ENCODE measurements around the gene PPA2.
"Not testable (repeated sequence)": the region's sequence is repeated elsewhere in the genome, so short reads cannot be mapped to it uniquely, and the experiment has no call there.

PPA2 gene

GRCh38 chr4:105458541-105458940 is 15.3 kb downstream of the PPA2 start:
- not testable (repeated sequence) for DNase-seq

GRCh38 chr4:105458001-105458400 is 15.9 kb downstream of the PPA2 start:
- DNase-seq: no peak

GRCh38 chr4:105455998-105456397 is 17.9 kb downstream of the PPA2 start:
- DNase-seq: no peak

- no peak for DNase-seq
Measured at GRCh38 chr4:105455182-105455581, 18.7 kb downstream of the PPA2 start.

GRCh38 chr4:105453550-105454205 is 20.2 kb downstream of the PPA2 start:
- DNase-seq: no peak

GRCh38 chr4:105451346-105451745 is 22.5 kb downstream of the PPA2 start:
- DNase-seq: no peak

- DNase-seq: no peak
Measured at GRCh38 chr4:105440890-105441289, 33.0 kb downstream of the PPA2 start.

- DNase-seq: no peak
Measured at GRCh38 chr4:105437637-105438036, 36.2 kb downstream of the PPA2 start.

- no peak for DNase-seq
Measured at GRCh38 chr4:105436414-105436813, 37.4 kb downstream of the PPA2 start.

GRCh38 chr4:105434940-105435339 is 38.9 kb downstream of the PPA2 start:
- DNase-seq: no peak

GRCh38 chr4:105433421-105433820 is 40.4 kb downstream of the PPA2 start:
- DNase-seq: no peak

- no peak for DNase-seq
Measured at GRCh38 chr4:105432438-105432837, 41.4 kb downstream of the PPA2 start.

- DNase-seq: no peak
Measured at GRCh38 chr4:105430811-105431210, 43.1 kb downstream of the PPA2 start.

GRCh38 chr4:105426187-105426897 is 47.5 kb downstream of the PPA2 start:
- no peak for DNase-seq

GRCh38 chr4:105422207-105422920 is 51.5 kb downstream of the PPA2 start:
- DNase-seq: no peak

GRCh38 chr4:105417624-105418023 is 56.2 kb downstream of the PPA2 start:
- no peak for DNase-seq

- no peak for DNase-seq
Measured at GRCh38 chr4:105415281-105415744, 58.5 kb downstream of the PPA2 start.

- no peak for DNase-seq
Measured at GRCh38 chr4:105414316-105414715, 59.5 kb downstream of the PPA2 start.

GRCh38 chr4:105409135-105409534 is 64.7 kb downstream of the PPA2 start:
- not testable (repeated sequence) for DNase-seq

- no peak for DNase-seq
Measured at GRCh38 chr4:105400901-105401677, 72.8 kb downstream of the PPA2 start.

- no peak for DNase-seq
Measured at GRCh38 chr4:105399532-105400161, 74.2 kb downstream of the PPA2 start.

- no peak for DNase-seq
Measured at GRCh38 chr4:105392858-105393257, 81.0 kb downstream of the PPA2 start.
